Cortex of kidney (tissue), 1 donor: ENCODE data around the gene CEP20.
"Not testable (repeated sequence)": the region's sequence is repeated elsewhere in the genome, so short reads cannot be mapped to it uniquely, and the experiment has no call there.

Experiments used
- DNase-seq: peaks from one replicate; lab custom pipeline; 2025; lab: John Stamatoyannopoulos, UW

CEP20 gene

GRCh38 chr16:15857724-15858560 is 30.5 kb downstream of the CEP20 start:
- DNase-seq: no peak

GRCh38 chr16:15856901-15857698 is 31.3 kb downstream of the CEP20 start, which contains the start of gene MYH11:
Gene MYH11, minus strand, starts transcription at chr16:15857028. Its CDS starts 18,776 bp downstream, at chr16:15838252.
- no peak for DNase-seq

- no peak for DNase-seq
These were observed 32.2 kb downstream of the CEP20 start for GRCh38 chr16:15856182-15856581.

- DNase-seq: no peak
These were observed 32.7 kb downstream of the CEP20 start for GRCh38 chr16:15855704-15856003.

GRCh38 chr16:15854906-15855703 is 33.3 kb downstream of the CEP20 start:
- no peak for DNase-seq

- no peak for DNase-seq
These were observed 34.3 kb downstream of the CEP20 start for GRCh38 chr16:15854061-15854460.

GRCh38 chr16:15853021-15853420 is 35.4 kb downstream of the CEP20 start:
- DNase-seq: no peak

GRCh38 chr16:15850555-15850954 is 37.8 kb downstream of the CEP20 start:
- not testable (repeated sequence) for DNase-seq

- no peak for DNase-seq
These were observed 39.0 kb downstream of the CEP20 start for GRCh38 chr16:15849209-15849981.

GRCh38 chr16:15847611-15848175 is 40.7 kb downstream of the CEP20 start:
- DNase-seq: no peak

- no peak for DNase-seq
These were observed 41.9 kb downstream of the CEP20 start for GRCh38 chr16:15846510-15846909.

- no peak for DNase-seq
These were observed 44.6 kb downstream of the CEP20 start for GRCh38 chr16:15843635-15844279.

GRCh38 chr16:15839204-15839603 is 49.2 kb downstream of the CEP20 start:
- not testable (repeated sequence) for DNase-seq

- no peak for DNase-seq
These were observed 50.6 kb downstream of the CEP20 start for GRCh38 chr16:15837761-15838160.

- no peak for DNase-seq
These were observed 51.3 kb downstream of the CEP20 start for GRCh38 chr16:15836965-15837611.

- no peak for DNase-seq
These were observed 52.3 kb downstream of the CEP20 start for GRCh38 chr16:15836074-15836473.

- DNase-seq: no peak
These were observed 53.1 kb downstream of the CEP20 start for GRCh38 chr16:15835136-15835878.

GRCh38 chr16:15834502-15834901 is 53.9 kb downstream of the CEP20 start:
- no peak for DNase-seq

- DNase-seq: no peak
These were observed 54.9 kb downstream of the CEP20 start for GRCh38 chr16:15833541-15833940.
